Psoas muscle (tissue), 8 donors: Measurements from ENCODE around the gene WFDC11. TPM values are rescaled to one million over a fixed set of nuclear protein-coding genes. Genes with fewer than 3 reads are reported as not detected.
"Not testable (repeated sequence)": the region's sequence is repeated elsewhere in the genome, so short reads cannot be mapped to it uniquely, and the experiment has no call there.

Experiments
- ATAC-seq, 4 donors: fragments of 200-7000 bp; cut with Tn5 transposase; one replicate each; pipeline ENCODE4 v1.9.1; 2020; ENCODE audit warnings: moderate library complexity in 3 of 4, mild to moderate bottlenecking in 2 of 4
- DNase-seq, 2 donors: peaks; one replicate each; pipeline ENCODE4 v3.0.0-alpha.2; 2020
- H3K27ac ChIP-seq: fragments of 200-600 bp; one replicate; pipeline ENCODE4 v1.8.0; 2022
- H3K27me3 ChIP-seq, 3 donors: fragments of 200-600 bp in 1 of 3; one replicate each; pipeline versions ENCODE4 v1.6.1 to v1.8.0; 2013 to 2022; ENCODE audit warnings: low read length in 2 of 3, mild to moderate bottlenecking in 2 of 3, moderate library complexity in 1 of 3; ENCODE audit not compliant: insufficient read depth in 3 of 3
- H3K36me3 ChIP-seq, 2 donors: fragments of 200-600 bp in 1 of 2; one replicate each; pipeline versions ENCODE4 v1.6.1 to v1.8.0; 2013 to 2022; ENCODE audit warnings: low read depth in 1 of 2, mild to moderate bottlenecking in 1 of 2, moderate library complexity in 1 of 2; ENCODE audit not compliant: insufficient read depth in 1 of 2
- H3K4me1 ChIP-seq: fragments of 200-600 bp; one replicate; pipeline ENCODE4 v1.8.0; 2022
- H3K4me3 ChIP-seq: fragments of 200-600 bp; one replicate; pipeline ENCODE4 v1.8.0; 2022; ENCODE audit warnings: mild to moderate bottlenecking
- H3K9me3 ChIP-seq: fragments of 200-600 bp; one replicate; pipeline ENCODE4 v1.8.0; 2022
- WGBS, 3 donors: extraction: QIAGEN DNeasy Blood & Tissue Kit; methylation state at CpG; one replicate each; pipeline versions ENCODE4 v1.1.6 to v1.1.7; 2013; 5-methylcytosine and 5-hydroxymethylcytosine counted together
- intact Hi-C, 2 donors: fragments of 100-400 bp; cut with DNase I; formaldehyde crosslinking; loops; one replicate each; pipeline versions ENCODE4 v1.11.0 to v1.14.2; 2022
- polyA plus RNA-seq, 3 donors: library from polyadenylated mRNA; stranded (reverse); fragments of 200-250 nt; gene quantifications; one replicate each; pipeline ENCODE4 v1.2.3, GENCODE V29; 2013
- total RNA-seq, 4 donors: library from RNA; stranded (reverse); fragmentation: NEBNext Ultra II Directional in 2 of 4; extraction: Animal tissue kit (Norgen Biotek cat#: 25700) in 2 of 4; gene quantifications; one replicate each; pipeline versions ENCODE4 v1.2.1 to v1.2.4, GENCODE V29; 2021 to 2023
- TF ChIP-seq, protein P1 (sequence below): fragments of 200-600 bp; IDR thresholded peaks from one replicate; pipeline ENCODE4 v1.8.0; 2022; ENCODE audit warnings: antibody characterized with exemption
- donor health status: healthy with polysubstance abuse.
- donor health status: DM: no; HTN: no; CAD: no; lungs with moderate emphysema.
- donor health status: Bipolar disorder and iron deficiency.
- donor health status: healthy.
- donor health status: DM: yes; HTN: yes; CAD: no.
- donor health status: DM: no; HTN: no; CAD: no.
- donor health status: DM: no; HTN: no; CAD: no.
- donor health status: DM: yes; HTN: yes; CAD: no.

The WFDC11 gene
- total and polyA plus RNA-seq, 7 donors: not detected

DNA sequence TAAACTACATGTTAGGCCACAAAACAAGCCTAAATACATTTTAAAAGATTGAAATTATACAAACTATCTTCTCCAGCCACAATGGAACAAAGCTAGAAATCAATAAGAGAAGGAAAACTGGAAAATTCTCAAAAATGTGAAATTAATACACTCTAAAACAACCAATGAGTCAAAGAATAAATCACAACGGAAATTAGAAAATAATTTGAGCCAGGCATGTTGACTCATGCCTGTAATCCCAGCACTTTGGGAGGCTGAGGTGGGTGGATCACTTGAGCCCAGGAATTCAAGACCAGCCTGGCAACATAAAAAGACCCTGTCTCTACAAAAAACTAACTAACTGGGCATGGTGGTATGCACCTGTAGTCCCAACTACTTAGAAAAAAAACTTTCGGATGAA lies 25.5 kb upstream of the WFDC11 start:
- Histone ChIP-seq H3K9me3 (no peaks in the 10 kb centered on the region), H3K27ac (no peak overlapping the region), H3K36me3 (no peaks in the 10 kb centered on the region), H3K4me3 (no peak overlapping the region), H3K4me1 (no peaks in the 10 kb centered on the region), H3K27me3 (peaks cover 0 to 3% (median 0%) of the 10 kb centered on the region in 3 donors)
- WGBS, 3 donors: 80 to 84% (median 83%) methylated on average over 2 of the region's 2 CpGs
- TF ChIP-seq, protein P1, sequence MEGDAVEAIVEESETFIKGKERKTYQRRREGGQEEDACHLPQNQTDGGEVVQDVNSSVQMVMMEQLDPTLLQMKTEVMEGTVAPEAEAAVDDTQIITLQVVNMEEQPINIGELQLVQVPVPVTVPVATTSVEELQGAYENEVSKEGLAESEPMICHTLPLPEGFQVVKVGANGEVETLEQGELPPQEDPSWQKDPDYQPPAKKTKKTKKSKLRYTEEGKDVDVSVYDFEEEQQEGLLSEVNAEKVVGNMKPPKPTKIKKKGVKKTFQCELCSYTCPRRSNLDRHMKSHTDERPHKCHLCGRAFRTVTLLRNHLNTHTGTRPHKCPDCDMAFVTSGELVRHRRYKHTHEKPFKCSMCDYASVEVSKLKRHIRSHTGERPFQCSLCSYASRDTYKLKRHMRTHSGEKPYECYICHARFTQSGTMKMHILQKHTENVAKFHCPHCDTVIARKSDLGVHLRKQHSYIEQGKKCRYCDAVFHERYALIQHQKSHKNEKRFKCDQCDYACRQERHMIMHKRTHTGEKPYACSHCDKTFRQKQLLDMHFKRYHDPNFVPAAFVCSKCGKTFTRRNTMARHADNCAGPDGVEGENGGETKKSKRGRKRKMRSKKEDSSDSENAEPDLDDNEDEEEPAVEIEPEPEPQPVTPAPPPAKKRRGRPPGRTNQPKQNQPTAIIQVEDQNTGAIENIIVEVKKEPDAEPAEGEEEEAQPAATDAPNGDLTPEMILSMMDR: no peak
- ATAC-seq (no peak), DNase-seq (no peak)
- intact Hi-C loops: no loop called here

DNA sequence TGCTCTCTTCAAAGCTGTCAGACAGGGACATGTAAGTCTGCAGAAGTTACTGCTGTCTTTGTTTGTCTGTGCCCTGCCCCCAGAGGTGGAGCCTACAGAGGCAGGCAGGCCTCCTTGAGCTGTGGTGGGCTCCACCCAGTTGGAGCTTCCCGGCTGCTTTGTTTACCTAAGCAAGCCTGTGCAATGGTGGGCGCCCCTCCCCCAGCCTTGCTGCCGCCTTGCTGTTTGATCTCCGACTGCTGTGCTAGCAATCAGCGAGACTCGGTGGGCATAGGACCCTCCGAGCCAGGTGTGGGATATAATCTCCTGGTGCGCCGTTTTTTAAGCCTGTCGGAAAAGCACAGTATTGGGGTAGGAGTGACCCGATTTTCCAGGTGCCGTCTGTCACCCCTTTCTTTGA lies 23.3 kb upstream of the WFDC11 start:
- 88 to 92% (median 91%) methylated on average over 12 of the region's 12 CpGs for WGBS, 3 donors
- H3K36me3 ChIP-seq, H3K9me3 ChIP-seq, H3K27ac ChIP-seq, H3K4me3 ChIP-seq, intact Hi-C loops, H3K4me1 ChIP-seq, H3K27me3 ChIP-seq, DNase-seq, ATAC-seq: not testable (repeated sequence)

DNA sequence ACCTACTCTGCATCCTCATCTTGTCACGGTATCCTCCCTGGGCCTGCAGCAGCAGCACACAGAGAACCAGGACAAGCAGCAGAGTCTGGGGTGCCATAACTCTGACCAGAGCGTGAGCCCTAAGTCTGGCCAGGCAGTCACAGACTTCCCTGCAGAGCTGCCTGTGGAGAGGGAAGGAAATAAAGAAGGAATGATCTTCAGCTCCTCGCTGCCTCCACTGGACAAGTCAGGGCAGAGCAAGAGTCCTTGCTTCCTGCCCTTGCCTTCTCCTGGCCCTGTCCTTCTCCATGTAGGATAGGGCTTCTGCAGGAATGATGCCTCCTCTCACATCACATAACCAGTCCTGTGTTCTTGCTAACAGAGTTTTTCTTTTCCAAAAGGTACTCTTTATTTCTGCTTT lies 15.9 kb upstream of the WFDC11 start:
- H3K4me1 ChIP-seq: no peaks in the 10 kb centered on the region
- ATAC-seq (no peak), DNase-seq (no peak)
- no peak overlapping the region for H3K4me3 ChIP-seq
- intact Hi-C loops: no loop called here
- TF ChIP-seq, protein P1: no peak
- peaks cover 0 to 1% (median 0%) of the 10 kb centered on the region in 3 donors for H3K27me3 ChIP-seq
- WGBS, 3 donors: 57 to 61% (median 60%) methylated on average over 3 of the region's 3 CpGs
- no peaks in the 10 kb centered on the region for H3K36me3 ChIP-seq
- H3K27ac ChIP-seq: no peak overlapping the region
- no peaks in the 10 kb centered on the region for H3K9me3 ChIP-seq

DNA sequence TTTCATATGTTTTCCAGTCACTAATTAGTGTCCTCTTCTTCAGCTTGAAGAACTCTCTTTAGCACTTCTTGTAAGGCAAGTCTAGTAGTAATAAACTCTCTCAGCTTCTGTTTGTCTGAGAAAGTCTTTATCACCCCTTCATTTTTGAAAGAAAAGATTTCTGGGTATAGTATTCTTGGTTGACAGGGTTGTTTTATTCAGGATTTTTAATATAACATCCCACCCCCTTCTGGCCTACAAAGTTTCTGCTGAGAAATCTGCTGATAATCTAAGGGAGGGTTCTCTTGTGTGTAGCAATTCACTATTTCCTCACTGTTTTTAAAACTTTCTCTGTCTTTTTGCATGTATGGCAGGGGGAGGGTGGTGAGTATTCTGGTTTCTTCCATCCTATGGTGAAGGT lies 9.6 kb upstream of the WFDC11 start:
- peaks cover 13% of the 10 kb centered on the region for H3K9me3 ChIP-seq
- H3K27me3 ChIP-seq: peaks cover 0 to 2% (median 0%) of the 10 kb centered on the region in 3 donors
- TF ChIP-seq, protein P1: no peak
- DNase-seq (no peak), ATAC-seq (no peak)
- intact Hi-C loops: no loop called here
- no peak overlapping the region for H3K4me3 ChIP-seq
- H3K36me3 ChIP-seq: no peaks in the 10 kb centered on the region
- H3K4me1 ChIP-seq: no peaks in the 10 kb centered on the region
- H3K27ac ChIP-seq: no peak overlapping the region

DNA sequence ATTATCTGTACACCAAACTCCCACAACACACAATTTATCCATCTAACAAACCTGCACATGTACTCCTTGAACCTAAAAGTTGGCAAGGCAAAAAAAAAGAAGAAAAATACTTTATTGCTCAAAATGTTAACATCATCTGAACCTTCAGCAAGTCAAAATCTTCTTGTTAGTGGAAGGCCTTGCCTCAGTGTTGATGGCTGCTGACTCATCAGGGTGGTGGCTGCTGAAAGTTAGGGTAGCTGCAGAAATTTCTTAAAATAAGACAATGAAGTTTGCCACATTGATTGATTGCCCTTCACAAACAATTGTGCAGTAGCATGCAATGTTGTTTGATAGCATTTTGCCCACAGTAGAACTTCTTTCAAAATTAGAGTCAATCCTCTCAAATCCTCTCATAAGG lies 2.7 kb upstream of the WFDC11 start:
- Histone ChIP-seq H3K27ac (no peak overlapping the region), H3K27me3 (no peaks in the 10 kb centered on the region), H3K4me3 (no peak overlapping the region), H3K9me3 (no peaks in the 10 kb centered on the region), H3K4me1 (no peaks in the 10 kb centered on the region), H3K36me3 (no peaks in the 10 kb centered on the region)
- TF ChIP-seq, protein P1: no peak
- intact Hi-C loops: no loop called here
- no peak for ATAC-seq
- no peak for DNase-seq

DNA sequence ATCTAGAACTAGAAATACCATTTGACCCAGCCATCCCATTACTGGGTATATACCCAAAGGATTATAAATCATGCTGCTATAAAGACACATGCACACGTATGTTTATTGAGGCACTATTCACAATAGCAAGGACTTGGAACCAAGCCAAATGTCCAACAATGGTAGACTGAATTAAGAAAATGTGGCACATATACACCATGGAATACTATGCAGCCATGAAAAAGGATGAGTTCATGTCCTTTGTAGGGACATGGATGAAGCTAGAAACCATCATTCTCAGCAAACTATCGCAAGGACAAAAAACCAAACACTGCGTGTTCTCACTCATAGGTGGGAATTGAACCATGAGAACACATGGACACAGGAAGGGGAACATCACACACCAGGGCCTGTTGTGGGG lies 13.0 kb downstream of the WFDC11 start:
- H3K9me3 ChIP-seq, H3K4me1 ChIP-seq, ATAC-seq, DNase-seq, H3K4me3 ChIP-seq, H3K27ac ChIP-seq, H3K27me3 ChIP-seq, H3K36me3 ChIP-seq, intact Hi-C loops: not testable (repeated sequence)
- WGBS, 3 donors: 87 to 97% (median 92%) methylated on average over 1 to 3 of the region's 3 CpGs

DNA sequence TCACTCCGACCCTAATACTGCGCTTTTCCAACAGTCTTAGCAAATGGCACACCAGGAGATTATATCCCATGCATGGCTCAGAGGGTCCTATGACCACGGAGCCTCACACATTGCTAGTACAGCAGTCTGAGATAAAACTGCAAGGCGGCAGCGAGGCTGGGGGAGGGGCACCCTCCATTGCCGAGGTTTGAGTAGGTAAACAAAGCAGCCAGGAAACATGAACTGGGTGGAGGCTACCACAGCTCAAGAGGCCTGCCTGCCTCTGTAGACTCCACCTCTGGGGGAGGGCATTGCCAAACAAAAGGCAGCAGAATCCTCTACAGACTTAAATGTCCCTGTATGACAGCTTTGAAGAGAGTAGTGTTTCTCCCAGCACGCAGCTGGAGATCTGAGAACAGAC lies 18.3 kb downstream of the WFDC11 start:
- H3K4me3 ChIP-seq, ATAC-seq, DNase-seq, intact Hi-C loops, H3K9me3 ChIP-seq, H3K4me1 ChIP-seq, H3K27ac ChIP-seq, H3K36me3 ChIP-seq, H3K27me3 ChIP-seq: not testable (repeated sequence)
- WGBS, 3 donors: 79 to 86% (median 82%) methylated on average over 7 of the region's 7 CpGs
